HFFc6 (cell line): ENCODE measurements around the gene ITPR1. TPM values are rescaled to one million over a fixed set of nuclear protein-coding genes. Genes with fewer than 3 reads are reported as not detected.
A peak's percentile ranks its signal among the peaks of the same experiment; 100 is the strongest.

Source experiments
- DNase-seq: peaks from one replicate; pipeline ENCODE4 v3.0.0-alpha.2; 2018
- H3K27ac Mint-ChIP-seq: 2 replicates; pipeline ENCODE4 v1.8.0; 2020; ENCODE audit warnings: mild to moderate bottlenecking, mixed read lengths
- H3K27me3 Mint-ChIP-seq: 2 replicates; pipeline ENCODE4 v1.8.0; 2021; ENCODE audit warnings: mild to moderate bottlenecking, moderate library complexity, mixed read lengths; ENCODE audit not compliant: insufficient read depth
- H3K36me3 Mint-ChIP-seq: 2 replicates; pipeline ENCODE4 v1.8.0; 2021; ENCODE audit warnings: low read depth, mixed read lengths
- H3K4me1 Mint-ChIP-seq: 2 replicates; pipeline ENCODE4 v1.8.0; 2020; ENCODE audit warnings: low read depth, mixed read lengths
- H3K4me3 Mint-ChIP-seq: 2 replicates; pipeline ENCODE4 v1.8.0; 2020; ENCODE audit warnings: mild to moderate bottlenecking, moderate library complexity, mixed read lengths
- H3K9me3 Mint-ChIP-seq: 2 replicates; pipeline ENCODE4 v1.8.0; 2020; ENCODE audit warnings: mild to moderate bottlenecking, mixed read lengths
- CTCF ChIP-seq: fragments of 200-600 bp; sonication (generic); IDR thresholded peaks from 2 replicates; pipeline ENCODE4 v1.5.0; 2021; ENCODE audit warnings: antibody characterized with exemption, mild to moderate bottlenecking
- total RNA-seq, 6 experiments: library from RNA; stranded (reverse); fragmentation: NEBNext Ultra II Directional; extraction: Animal tissue kit (Norgen Biotek cat#: 25700); gene quantifications; 2 replicates in 1 of 6; 3 replicates in 5 of 6; pipeline ENCODE4 v1.2.3, GENCODE V29; 2021

ITPR1 gene
- total RNA-seq, 6 experiments from 2014 or later: 4.9 to 8.3 (median 6.1) TPM

- Mint-ChIP-seq H3K4me3 (no peak overlapping the region), H3K27ac (no peak overlapping the region), H3K9me3 (no peaks in the 10 kb centered on the region; the same call in 1 of the 2 replicates), H3K4me1 (peaks cover 10% of the 10 kb centered on the region), H3K36me3 (peaks cover 8% of the 10 kb centered on the region; the same call in 1 of the 2 replicates), H3K27me3 (peaks cover 4% of the 10 kb centered on the region)
- TF ChIP-seq CTCF: no peak
- DNase-seq: peak; percentile 47
Measured at GRCh38 chr3:4772171-4772804, 279.1 kb downstream of the ITPR1 start.

- peaks cover 2% of the 10 kb centered on the region; the same call in 1 of the 2 replicates for H3K36me3 Mint-ChIP-seq
- no peak overlapping the region for H3K4me3 Mint-ChIP-seq
- no peaks in the 10 kb centered on the region for H3K9me3 Mint-ChIP-seq
- peaks cover 10% of the 10 kb centered on the region for H3K4me1 Mint-ChIP-seq
- TF ChIP-seq CTCF: no peak
- no peak for DNase-seq
- H3K27me3 Mint-ChIP-seq: peaks cover 4% of the 10 kb centered on the region
- H3K27ac Mint-ChIP-seq: no peak overlapping the region
Measured at GRCh38 chr3:4772858-4773257, 279.7 kb downstream of the ITPR1 start.

- no peak for DNase-seq
- Mint-ChIP-seq H3K4me1 (peaks cover 10% of the 10 kb centered on the region), H3K27ac (no peak overlapping the region), H3K9me3 (no peaks in the 10 kb centered on the region), H3K36me3 (no peaks in the 10 kb centered on the region), H3K27me3 (peaks cover 4% of the 10 kb centered on the region), H3K4me3 (no peak overlapping the region)
- TF ChIP-seq CTCF: no peak
Measured at GRCh38 chr3:4773583-4773982, 280.4 kb downstream of the ITPR1 start.

GRCh38 chr3:4774531-4774930 lies 281.4 kb downstream of the ITPR1 start:
- DNase-seq: no peak
- peaks cover 10% of the 10 kb centered on the region for H3K4me1 Mint-ChIP-seq
- no peak overlapping the region for H3K4me3 Mint-ChIP-seq
- no peaks in the 10 kb centered on the region for H3K9me3 Mint-ChIP-seq
- H3K27me3 Mint-ChIP-seq: peaks cover 4% of the 10 kb centered on the region
- TF ChIP-seq CTCF: no peak
- no peaks in the 10 kb centered on the region for H3K36me3 Mint-ChIP-seq
- no peak overlapping the region for H3K27ac Mint-ChIP-seq

- Mint-ChIP-seq H3K27me3 (peaks cover 2% of the 10 kb centered on the region), H3K36me3 (no peaks in the 10 kb centered on the region), H3K9me3 (no peaks in the 10 kb centered on the region), H3K27ac (no peak overlapping the region), H3K4me1 (peaks cover 10% of the 10 kb centered on the region), H3K4me3 (no peak overlapping the region)
- TF ChIP-seq CTCF: no peak
- no peak for DNase-seq
Measured at GRCh38 chr3:4776399-4776979, 283.3 kb downstream of the ITPR1 start.
